CMK (cell line): Measurements from ENCODE around the gene GJD2.

Experiments used
- DNase-seq: peaks from one replicate; pipeline ENCODE4 v3.0.0-alpha.2; 2010; ENCODE audit warnings: low read depth

The GJD2 gene

DNA sequence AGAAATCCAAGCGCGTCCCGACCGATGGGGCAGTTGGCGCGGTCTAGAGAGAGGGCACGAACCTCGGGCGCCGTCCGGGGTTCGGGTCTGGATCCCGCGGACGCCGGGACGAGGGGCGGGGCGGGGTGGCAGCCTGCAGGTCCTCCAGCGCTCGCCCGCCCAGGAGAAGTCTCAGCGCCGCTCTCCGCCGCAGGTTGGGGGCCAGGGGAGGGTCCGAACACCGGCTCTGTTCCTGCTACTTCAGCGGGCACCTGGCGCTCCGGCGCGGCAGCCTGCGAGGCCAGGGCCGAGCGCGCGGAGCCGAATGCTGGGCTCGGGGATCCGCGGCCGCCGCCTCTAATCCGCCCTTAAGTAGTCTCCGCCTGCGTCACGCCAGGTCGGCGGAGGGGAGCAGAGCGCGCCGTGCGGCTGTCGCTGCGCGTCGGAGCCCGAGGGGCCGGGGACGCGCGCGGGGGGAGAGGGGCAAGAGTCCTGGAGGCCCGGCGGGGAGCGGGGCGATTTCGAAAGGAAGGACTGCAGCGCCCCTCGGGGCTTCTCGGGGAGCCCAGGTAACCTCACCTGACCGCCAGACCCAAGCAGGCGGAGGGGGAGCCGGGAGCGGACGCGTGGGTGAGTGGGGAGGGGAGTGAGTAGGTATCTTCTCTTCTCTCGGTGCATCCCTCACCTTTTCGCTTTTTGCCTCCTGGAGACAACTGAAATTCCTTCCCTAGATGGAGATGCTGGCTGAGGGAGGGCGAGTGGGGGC is at the start of gene GJD2:
Gene GJD2 (minus strand): TSS at position 325 of the 745 bp plus-strand sequence. CDS start 510 bp downstream, outside the sequence.
- DNase-seq = no peak

DNA sequence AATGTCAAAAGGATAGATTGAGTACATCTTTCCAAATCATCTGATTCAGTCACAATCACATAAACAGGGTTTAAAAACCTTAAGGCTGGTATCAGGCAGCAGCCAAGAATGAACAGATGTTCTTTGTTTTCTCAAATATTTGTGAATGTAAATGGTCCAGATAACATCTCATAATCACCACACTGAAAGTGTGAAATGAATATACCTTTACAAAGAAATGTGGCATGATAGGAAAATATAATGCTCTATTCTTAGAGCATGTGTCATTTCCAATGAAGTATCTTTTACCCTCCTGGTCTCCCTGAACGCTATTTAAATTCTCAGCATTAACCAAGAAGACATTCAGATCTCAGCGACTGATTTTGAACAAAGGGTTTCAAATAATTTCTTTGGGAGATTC is 49.3 kb upstream of the GJD2 start:
- no peak for DNase-seq

DNA sequence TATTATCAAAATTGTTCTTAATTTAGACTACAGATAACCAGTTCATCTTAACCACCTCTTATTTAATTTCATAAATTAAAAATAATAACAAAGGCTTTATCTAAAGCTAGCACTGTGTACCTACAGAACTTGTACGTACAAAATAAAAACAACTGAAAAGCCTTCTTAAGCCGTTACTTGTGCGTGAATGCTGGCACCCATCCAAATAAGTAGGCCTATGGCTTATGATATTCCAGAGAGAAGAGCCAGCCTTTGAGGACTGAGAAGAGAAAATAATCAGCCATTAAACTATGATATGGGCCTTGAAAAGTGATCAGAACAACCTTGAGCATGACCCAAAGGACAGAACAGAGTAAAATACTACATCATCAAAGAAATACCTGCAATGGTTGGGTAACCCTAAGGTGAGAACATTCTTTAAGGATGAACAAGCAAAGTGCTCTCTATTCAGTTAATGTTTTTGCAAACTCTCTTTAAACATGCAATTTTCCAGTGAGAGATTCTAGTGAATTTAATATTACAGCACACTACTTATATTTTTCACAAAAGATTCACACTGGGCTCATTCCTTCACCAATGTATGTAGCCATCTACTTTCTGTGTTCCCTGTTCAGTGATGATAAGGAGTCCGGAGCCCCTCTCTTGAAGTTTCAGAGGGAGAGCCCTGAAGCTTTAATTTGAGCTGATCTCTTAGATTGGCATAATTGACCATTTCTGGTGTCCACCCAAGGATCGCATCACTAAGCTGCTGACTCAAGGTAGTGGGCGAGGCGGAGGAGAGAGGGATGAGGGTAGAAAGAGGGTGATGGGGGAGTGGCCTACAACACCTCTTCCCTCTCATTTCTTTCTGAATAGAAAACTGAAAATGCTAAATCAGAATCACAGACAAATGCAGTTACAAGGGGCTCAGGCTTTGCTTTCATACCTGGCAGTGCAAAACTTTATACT is 48.3 kb upstream of the GJD2 start:
- no peak for DNase-seq

DNA sequence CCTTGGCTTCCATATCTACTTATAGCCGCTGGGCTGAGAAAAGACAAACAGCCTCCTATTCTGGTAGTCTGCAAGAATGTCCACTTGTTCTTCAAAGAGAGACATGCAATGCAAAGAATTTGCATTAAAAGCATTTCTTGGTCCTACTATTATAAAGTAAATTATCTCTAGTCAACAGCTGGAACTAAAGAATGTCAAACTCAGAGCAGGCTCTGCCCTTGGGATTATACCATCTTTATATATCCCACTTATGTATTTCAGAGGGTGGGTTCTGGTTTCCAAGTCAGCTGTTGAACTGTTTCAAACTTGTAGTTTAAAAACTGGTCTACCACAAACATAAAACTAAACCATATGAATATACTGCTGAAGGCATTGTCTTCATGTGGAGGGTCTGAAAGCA is 47.6 kb upstream of the GJD2 start:
- no peak for DNase-seq

GRCh38 chr15:34799149-34800101 is 44.6 kb upstream of the GJD2 start:
- no peak for DNase-seq

DNA sequence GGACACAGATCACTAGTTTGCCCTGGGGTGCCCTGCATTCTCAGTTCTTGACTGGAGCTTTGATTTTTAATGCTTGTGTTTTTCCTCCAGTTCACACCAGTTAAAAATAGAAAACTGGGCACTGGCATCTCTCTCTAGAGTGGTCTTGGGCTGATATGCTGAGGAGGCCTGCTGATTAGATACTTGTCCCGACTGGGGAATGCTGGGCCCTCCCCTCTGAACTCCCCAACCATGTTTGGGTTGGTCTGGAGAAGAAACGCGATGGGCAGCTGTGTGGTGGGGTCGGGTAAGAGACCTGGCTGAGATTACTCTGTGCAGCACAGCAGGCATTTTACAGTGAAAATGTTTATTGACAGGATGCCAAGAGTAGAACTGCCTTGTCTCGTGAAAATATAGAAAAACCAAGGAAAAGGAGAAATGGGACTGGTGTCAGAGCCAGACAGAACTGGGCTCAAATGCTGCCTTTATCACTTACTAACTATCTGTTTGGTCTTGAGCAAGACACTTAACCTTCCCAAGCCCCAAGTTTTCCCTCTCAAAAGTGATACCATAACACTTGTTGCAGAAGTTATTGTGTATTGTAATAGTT is 42.1 kb upstream of the GJD2 start:
- DNase-seq = no peak

DNA sequence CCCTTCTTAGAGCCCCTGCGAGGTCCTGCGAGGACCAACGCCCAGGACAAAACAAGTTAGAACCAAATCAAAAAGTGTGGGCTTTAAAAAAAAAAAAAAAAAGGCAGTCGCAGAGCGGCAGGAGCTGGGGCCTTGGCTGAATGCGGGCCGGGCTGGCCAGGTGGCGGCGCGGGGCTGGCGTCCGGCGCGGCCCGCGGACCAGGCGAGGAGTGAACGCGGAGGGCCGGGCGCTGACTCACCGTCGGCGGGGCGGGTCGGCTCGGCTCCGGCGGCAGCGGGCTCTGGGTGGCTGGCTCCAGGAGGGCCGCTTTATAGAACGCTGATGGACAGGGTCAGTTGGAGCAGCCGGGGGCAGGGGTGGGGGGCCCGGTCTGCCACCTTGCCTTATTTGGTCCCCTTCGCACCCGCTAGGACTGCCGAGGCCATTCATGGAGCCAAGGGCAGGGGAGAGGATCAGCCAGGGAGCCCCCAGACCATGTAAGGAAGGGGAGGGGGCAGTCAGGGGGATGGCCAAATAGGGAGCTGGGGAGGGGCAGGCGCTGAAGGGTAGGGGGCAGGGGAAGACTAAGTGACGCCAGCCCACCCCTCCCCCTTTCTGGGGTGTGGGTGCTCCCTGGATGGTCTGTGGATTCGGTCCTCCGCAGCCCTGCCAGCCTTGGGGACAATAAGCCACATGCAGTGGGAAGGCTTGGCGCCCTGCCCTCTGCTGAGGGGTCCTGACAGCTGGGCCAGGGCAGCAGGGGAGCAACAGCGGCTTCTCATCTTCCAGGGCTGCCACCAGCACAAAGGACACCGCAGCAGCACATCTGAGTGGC is 40.7 kb upstream of the GJD2 start, which contains the start of gene ACTC1:
Gene ACTC1 (minus strand): TSS at position 283 of the 815 bp plus-strand sequence. CDS start 741 bp downstream, outside the sequence.
- DNase-seq = no peak

DNA sequence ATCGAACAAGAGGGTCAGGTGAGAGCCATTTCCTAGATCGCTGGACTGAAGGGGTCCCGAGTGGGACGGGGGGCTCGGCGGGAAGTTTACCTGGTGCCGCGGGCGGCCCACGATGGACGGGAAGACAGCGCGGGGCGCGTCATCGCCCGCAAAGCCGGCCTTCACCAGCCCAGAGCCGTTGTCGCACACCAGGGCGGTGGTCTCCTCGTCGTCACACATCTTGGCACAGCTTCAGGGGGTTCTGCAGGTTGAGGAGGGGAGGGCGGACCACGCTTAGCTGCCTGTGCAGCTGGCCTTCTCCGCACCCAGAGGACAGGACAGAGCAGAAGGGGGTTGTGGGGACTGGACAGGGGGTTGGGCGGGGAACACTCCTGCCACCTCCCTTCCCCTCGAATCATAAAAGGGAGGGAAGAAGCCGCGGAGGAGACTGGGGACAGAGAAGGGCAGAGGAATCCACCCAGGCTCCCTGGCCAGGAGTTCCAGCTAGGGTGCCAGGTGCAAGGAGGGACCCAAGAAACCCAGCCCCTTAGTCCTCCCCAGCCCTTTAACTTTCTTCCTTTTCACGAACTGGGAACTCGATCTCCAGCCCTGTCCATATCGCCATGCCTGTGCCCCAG is 39.9 kb upstream of the GJD2 start:
- no peak for DNase-seq

- DNase-seq = no peak
These were observed 39.1 kb upstream of the GJD2 start for GRCh38 chr15:34793901-34794300.

GRCh38 chr15:34793071-34793470 is 38.3 kb upstream of the GJD2 start:
- no peak for DNase-seq

DNA sequence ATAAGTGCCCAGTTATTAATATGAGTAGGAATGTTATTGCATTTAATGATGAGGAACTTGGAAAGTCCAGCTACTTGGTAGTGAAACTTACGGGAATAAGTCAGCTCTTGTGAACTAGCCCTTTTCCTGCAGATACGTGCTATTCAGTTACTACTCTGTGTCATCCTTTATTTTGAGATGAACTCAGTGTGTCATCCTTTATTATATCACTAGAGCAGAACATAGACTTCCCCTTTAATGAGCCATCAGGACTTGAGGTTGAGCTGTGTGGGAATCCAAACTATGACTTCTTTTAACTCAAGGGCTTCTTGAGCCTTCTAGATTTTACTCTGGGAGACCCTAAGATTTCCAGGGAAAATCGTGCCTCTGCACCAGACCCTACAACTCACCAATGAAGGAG is 36.9 kb upstream of the GJD2 start:
- no peak for DNase-seq

GRCh38 chr15:34790121-34790520 is 35.3 kb upstream of the GJD2 start:
- DNase-seq = no peak

GRCh38 chr15:34789326-34789725 is 34.5 kb upstream of the GJD2 start:
- no peak for DNase-seq

GRCh38 chr15:34786206-34786605 is 31.4 kb upstream of the GJD2 start:
- no peak for DNase-seq

- DNase-seq = no peak
These were observed 29.2 kb upstream of the GJD2 start for GRCh38 chr15:34783991-34784390.

DNA sequence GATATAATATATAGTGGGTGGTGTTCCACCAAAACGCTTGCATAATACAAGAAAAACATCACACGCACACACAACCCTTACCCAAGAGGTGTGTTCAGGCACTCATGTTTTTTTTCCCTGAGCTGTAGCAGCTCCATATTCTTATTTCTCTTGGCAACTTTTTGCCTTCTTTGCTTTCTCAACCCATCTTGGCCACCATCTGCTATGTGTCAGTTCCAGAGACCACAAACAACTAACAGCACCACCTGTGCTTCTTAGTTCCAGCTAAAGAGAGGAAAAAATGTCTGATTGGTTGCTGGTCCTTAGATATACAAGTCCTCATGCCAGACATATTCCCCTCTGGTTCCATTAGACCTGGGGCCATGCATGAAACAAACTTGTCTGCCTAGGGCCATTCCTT is 28.6 kb upstream of the GJD2 start:
- no peak for DNase-seq

DNA sequence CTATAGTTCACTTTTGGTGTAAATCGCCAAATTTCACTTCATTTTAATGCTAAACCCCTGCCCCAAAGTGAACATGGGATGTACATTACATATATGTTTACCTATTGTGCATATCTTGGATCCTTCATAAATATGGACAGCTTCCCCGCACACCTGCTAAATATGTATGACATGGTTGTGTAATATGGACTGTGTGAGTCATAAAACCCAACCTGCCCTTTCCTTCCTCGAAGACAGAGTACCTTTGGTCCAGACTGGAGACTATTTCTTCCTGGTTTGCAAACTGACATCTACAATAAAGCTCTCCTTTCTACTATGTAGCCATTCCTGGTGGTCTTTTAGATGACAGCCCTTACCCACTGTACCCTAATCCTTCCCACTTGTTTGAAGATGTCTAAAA is 28.1 kb upstream of the GJD2 start:
- no peak for DNase-seq

DNA sequence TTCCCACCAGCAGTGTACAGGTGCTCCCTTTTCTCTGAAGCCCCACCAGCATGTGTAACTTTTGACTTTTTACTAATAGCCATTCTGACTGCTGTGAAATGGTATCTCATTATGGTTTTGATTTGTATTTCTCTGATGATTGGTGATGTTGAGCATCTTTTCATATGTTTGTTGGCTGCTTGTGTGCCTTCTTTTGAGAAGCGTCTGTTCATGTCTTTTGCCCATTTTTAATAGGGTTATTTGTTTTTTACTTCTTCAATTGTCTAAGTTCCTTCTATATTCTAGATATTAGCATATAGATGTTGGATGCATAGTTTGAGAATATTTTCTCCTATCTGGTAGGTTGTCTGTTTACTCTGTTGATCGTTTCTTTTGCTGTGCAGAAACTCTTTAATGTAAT is 25.9 kb upstream of the GJD2 start:
- no peak for DNase-seq

DNA sequence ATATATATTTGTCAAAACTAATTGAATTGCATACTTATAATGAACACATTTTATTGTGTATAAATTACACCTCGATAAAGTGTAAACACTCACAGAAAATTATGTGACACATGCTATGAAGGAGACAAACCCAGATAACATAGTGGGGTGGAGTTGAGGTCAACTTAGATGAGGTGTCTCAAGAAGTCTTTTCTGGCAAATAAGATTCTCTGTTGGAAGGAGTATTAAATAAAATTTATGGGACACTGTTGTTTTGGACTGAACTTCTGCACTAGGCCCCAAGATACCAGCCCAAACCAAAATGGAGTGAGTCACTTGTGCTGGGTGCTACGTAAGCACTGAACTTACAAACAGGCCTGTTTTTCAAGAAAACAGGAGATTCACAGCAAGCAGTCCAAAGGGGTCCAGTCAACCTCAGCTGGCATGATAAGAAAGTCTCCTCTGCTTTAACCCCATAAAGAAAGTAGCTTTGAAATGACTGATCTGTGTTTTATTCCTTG is 21.9 kb upstream of the GJD2 start:
- DNase-seq = no peak

- no peak for DNase-seq
These were observed 19.1 kb upstream of the GJD2 start for GRCh38 chr15:34773917-34774316.
